Stomach (tissue), 4 donors: Measurements from ENCODE around the gene DEPDC7.

Experiments used
- POLR2A ChIP-seq, 4 donors: fragments of 450-650 bp; IDR thresholded peaks; one replicate each; pipeline ENCODE4 v1.6.1; 2016; ENCODE audit warnings: antibody characterized with exemption in 4 of 4, control low read depth in 2 of 4, mild to moderate bottlenecking in 1 of 4, moderate library complexity in 1 of 4
- TF ChIP-seq, protein P1 (sequence below), 7 experiments: fragments of 450-650 bp in 4 of 7; fragments of 200-600 bp in 3 of 7; sonication (generic) in 3 of 7; IDR thresholded peaks; one replicate each; pipeline ENCODE4 v1.5.1; 2016 to 2019; ENCODE audit warnings: antibody characterized with exemption in 7 of 7, control low read depth in 2 of 7, mild to moderate bottlenecking in 1 of 7

GRCh38 chr11:33039274-33040032 lies 23.8 kb downstream of the DEPDC7 start, which contains the start of gene TCP11L1:
- TF ChIP-seq POLR2A (IDR thresholded peaks at IDR 0.05) = peak in 1 of 4 donors; percentile 21
- TF ChIP-seq, protein P1, sequence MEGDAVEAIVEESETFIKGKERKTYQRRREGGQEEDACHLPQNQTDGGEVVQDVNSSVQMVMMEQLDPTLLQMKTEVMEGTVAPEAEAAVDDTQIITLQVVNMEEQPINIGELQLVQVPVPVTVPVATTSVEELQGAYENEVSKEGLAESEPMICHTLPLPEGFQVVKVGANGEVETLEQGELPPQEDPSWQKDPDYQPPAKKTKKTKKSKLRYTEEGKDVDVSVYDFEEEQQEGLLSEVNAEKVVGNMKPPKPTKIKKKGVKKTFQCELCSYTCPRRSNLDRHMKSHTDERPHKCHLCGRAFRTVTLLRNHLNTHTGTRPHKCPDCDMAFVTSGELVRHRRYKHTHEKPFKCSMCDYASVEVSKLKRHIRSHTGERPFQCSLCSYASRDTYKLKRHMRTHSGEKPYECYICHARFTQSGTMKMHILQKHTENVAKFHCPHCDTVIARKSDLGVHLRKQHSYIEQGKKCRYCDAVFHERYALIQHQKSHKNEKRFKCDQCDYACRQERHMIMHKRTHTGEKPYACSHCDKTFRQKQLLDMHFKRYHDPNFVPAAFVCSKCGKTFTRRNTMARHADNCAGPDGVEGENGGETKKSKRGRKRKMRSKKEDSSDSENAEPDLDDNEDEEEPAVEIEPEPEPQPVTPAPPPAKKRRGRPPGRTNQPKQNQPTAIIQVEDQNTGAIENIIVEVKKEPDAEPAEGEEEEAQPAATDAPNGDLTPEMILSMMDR (IDR thresholded peaks at IDR 0.05) = no peak
